GM06990 (cell line): ENCODE results near the gene CDH2.

ENCODE experiments used
- DNase-seq: peaks from one replicate; pipeline ENCODE4 v3.0.0-alpha.2; 2011; ENCODE audit not compliant: insufficient read length; ENCODE audit errors: extremely low read depth
- H3K27me3 ChIP-seq: replicated peaks from 2 replicates; pipeline ENCODE4 v1.6.0; 2011; ENCODE audit warnings: low read length; ENCODE audit not compliant: control insufficient read depth, insufficient read depth
- H3K36me3 ChIP-seq: 2 replicates; pipeline ENCODE4 v1.5.1; 2011; ENCODE audit warnings: low read length; ENCODE audit not compliant: control insufficient read depth, insufficient read depth
- H3K4me3 ChIP-seq: replicated peaks from 2 replicates; pipeline ENCODE4 v1.5.1; 2011; ENCODE audit warnings: low read depth, mild to moderate bottlenecking, control low read depth, low read length
- CTCF ChIP-seq: IDR thresholded peaks from 2 replicates; pipeline ENCODE4 v1.5.1; 2011; ENCODE audit warnings: low read length, control low read depth, mild to moderate bottlenecking, inconsistent platforms; ENCODE audit not compliant: insufficient read depth, poor library complexity, severe bottlenecking

The CDH2 gene

GRCh38 chr18:28002841-28003240, 174.1 kb downstream of the CDH2 start:
- Histone ChIP-seq H3K27me3 (no peaks in the 10 kb centered on the region), H3K36me3 (no peaks in the 10 kb centered on the region), H3K4me3 (no peak overlapping the region)
- no peak for DNase-seq
- no peak for TF ChIP-seq CTCF

- no peak for TF ChIP-seq CTCF
- Histone ChIP-seq H3K27me3 (no peaks in the 10 kb centered on the region), H3K4me3 (no peak overlapping the region), H3K36me3 (no peaks in the 10 kb centered on the region)
- DNase-seq: no peak
Observed at GRCh38 chr18:27996801-27997272, 180.1 kb downstream of the CDH2 start.

- DNase-seq: no peak
- Histone ChIP-seq H3K36me3 (no peaks in the 10 kb centered on the region), H3K4me3 (no peak overlapping the region), H3K27me3 (no peaks in the 10 kb centered on the region)
- no peak for TF ChIP-seq CTCF
Observed at GRCh38 chr18:27995770-27996502, 181.0 kb downstream of the CDH2 start.

- no peaks in the 10 kb centered on the region for H3K36me3 ChIP-seq
- DNase-seq: no peak
- H3K27me3 ChIP-seq: no peaks in the 10 kb centered on the region
- no peak overlapping the region for H3K4me3 ChIP-seq
- TF ChIP-seq CTCF: no peak
Observed at GRCh38 chr18:27994571-27994970, 182.4 kb downstream of the CDH2 start.

- no peak for DNase-seq
- no peak for TF ChIP-seq CTCF
- Histone ChIP-seq H3K4me3 (no peak overlapping the region), H3K27me3 (no peaks in the 10 kb centered on the region), H3K36me3 (no peaks in the 10 kb centered on the region)
Observed at GRCh38 chr18:27991391-27991790, 185.5 kb downstream of the CDH2 start.
